Vagina (tissue), 2 donors: Measurements from ENCODE around the gene HES5. TPM values are rescaled to one million over a fixed set of nuclear protein-coding genes. Genes with fewer than 3 reads are reported as not detected.

Source experiments
- DNase-seq, 2 donors: peaks; one replicate each; pipeline ENCODE4 v3.0.0-alpha.2; 2017; ENCODE audit errors: extremely low spot score in 2 of 2
- H3K27ac ChIP-seq: fragments of 200-600 bp; sonication (generic); one replicate; pipeline ENCODE4 v1.5.1; 2019
- H3K27me3 ChIP-seq: fragments of 200-600 bp; sonication (generic); one replicate; pipeline ENCODE4 v1.5.1; 2019
- H3K36me3 ChIP-seq, 2 donors: fragments of 200-600 bp; sonication (generic); one replicate each; pipeline ENCODE4 v1.5.1; 2017 to 2019
- H3K4me1 ChIP-seq: fragments of 200-600 bp; sonication (generic); one replicate; pipeline ENCODE4 v1.5.1; 2019
- H3K4me3 ChIP-seq, 2 donors: fragments of 200-600 bp; sonication (generic); 1 replicate in 1 of 2; 2 replicates in 1 of 2; pipeline ENCODE4 v1.5.1; 2016 to 2019
- H3K9me3 ChIP-seq: fragments of 200-600 bp; sonication (generic); one replicate; pipeline ENCODE4 v1.5.1; 2019
- CTCF ChIP-seq, 3 experiments: fragments of 450-650 bp in 2 of 3; fragments of 200-600 bp in 1 of 3; sonication (generic) in 1 of 3; IDR thresholded peaks; one replicate each; pipeline ENCODE4 v1.5.1; 2017 to 2019; ENCODE audit warnings: antibody characterized with exemption in 3 of 3, mild to moderate bottlenecking in 2 of 3, moderate library complexity in 2 of 3
- POLR2A ChIP-seq, 2 donors: fragments of 450-650 bp; IDR thresholded peaks; one replicate each; pipeline ENCODE4 v1.6.1; 2017; ENCODE audit warnings: antibody characterized with exemption in 2 of 2, mild to moderate bottlenecking in 2 of 2, moderate library complexity in 2 of 2
- POLR2AphosphoS5 ChIP-seq, 2 donors: sonication (generic); formaldehyde crosslinking; IDR thresholded peaks; one replicate each; pipeline ENCODE4 v1.9.0; 2017; ENCODE audit warnings: antibody characterized with exemption in 2 of 2, mild to moderate bottlenecking in 2 of 2, low read depth in 1 of 2; ENCODE audit not compliant: insufficient read depth in 1 of 2
- intact Hi-C: fragments of 100-400 bp; cut with DNase I; formaldehyde crosslinking; loops from one replicate; pipeline ENCODE4 v1.15.1; 2023
- total RNA-seq: library from RNA; depleted of rRNA; stranded (reverse); fragments of >200 nt; gene quantifications from one replicate; pipeline ENCODE4 v1.2.3, GENCODE V29; 2016

HES5 gene
- total RNA-seq, 1 donor from 2014 or later: not detected

GRCh38 chr1:2504949-2505272 is 25.2 kb downstream of the HES5 start:
- no peaks in the 10 kb centered on the region for H3K27me3 ChIP-seq
- H3K27ac ChIP-seq: no peak overlapping the region
- intact Hi-C loops: no loop called here
- TF ChIP-seq POLR2AphosphoS5 (IDR thresholded peaks at IDR 0.05; ENCODE audit: insufficient read depth in 1 of 2, low read depth in 1 of 2): no peak
- TF ChIP-seq POLR2A (IDR thresholded peaks at IDR 0.05): no peak
- DNase-seq: no peak
- no peaks in the 10 kb centered on the region for H3K9me3 ChIP-seq
- no peak overlapping the region for H3K4me3 ChIP-seq
- H3K36me3 ChIP-seq: peaks cover 0 to 14% of the 10 kb centered on the region in 2 donors
- H3K4me1 ChIP-seq: peaks cover 25% of the 10 kb centered on the region

- TF ChIP-seq CTCF (IDR thresholded peaks at IDR 0.05) (no peak), POLR2AphosphoS5 (IDR thresholded peaks at IDR 0.05; ENCODE audit: insufficient read depth in 1 of 2, low read depth in 1 of 2) (no peak), POLR2A (IDR thresholded peaks at IDR 0.05) (no peak)
- H3K4me1 ChIP-seq: peaks cover 28% of the 10 kb centered on the region
- H3K27ac ChIP-seq: no peak overlapping the region
- H3K4me3 ChIP-seq: no peak overlapping the region
- H3K9me3 ChIP-seq: no peaks in the 10 kb centered on the region
- peaks cover 0 to 9% of the 10 kb centered on the region in 2 donors for H3K36me3 ChIP-seq
- intact Hi-C loops: no loop called here
- no peak for DNase-seq
- H3K27me3 ChIP-seq: no peaks in the 10 kb centered on the region
Measured at GRCh38 chr1:2504225-2504948, 25.7 kb downstream of the HES5 start.

- H3K27me3 ChIP-seq: no peaks in the 10 kb centered on the region
- intact Hi-C loops: no loop called here
- TF ChIP-seq CTCF (IDR thresholded peaks at IDR 0.05): no peak
- TF ChIP-seq POLR2A (IDR thresholded peaks at IDR 0.05): no peak
- no peak for TF ChIP-seq POLR2AphosphoS5 (IDR thresholded peaks at IDR 0.05; ENCODE audit: insufficient read depth in 1 of 2, low read depth in 1 of 2)
Measured at GRCh38 chr1:2503554-2504224, 26.4 kb downstream of the HES5 start.

GRCh38 chr1:2502661-2503553 is 27.2 kb downstream of the HES5 start:
- Histone ChIP-seq H3K27ac (no peak overlapping the region), H3K36me3 (peaks cover 0 to under 1% of the 10 kb centered on the region in 2 donors), H3K4me3 (no peak overlapping the region), H3K4me1 (peaks cover 28% of the 10 kb centered on the region), H3K27me3 (no peaks in the 10 kb centered on the region), H3K9me3 (no peaks in the 10 kb centered on the region)
- no peak for DNase-seq
- intact Hi-C loops: no loop called here
- TF ChIP-seq POLR2AphosphoS5 (IDR thresholded peaks at IDR 0.05; ENCODE audit: insufficient read depth in 1 of 2, low read depth in 1 of 2): peak in 1 of 2 donors; percentile 10
- TF ChIP-seq POLR2A (IDR thresholded peaks at IDR 0.05): no peak
- TF ChIP-seq CTCF (IDR thresholded peaks at IDR 0.05): no peak

More at GRCh38 chr1:2503554-2504224, 26.4 kb downstream of the HES5 start:
- peaks cover 0 to 7% of the 10 kb centered on the region in 2 donors for H3K36me3 ChIP-seq
- DNase-seq: no peak
- H3K4me1 ChIP-seq: peaks cover 28% of the 10 kb centered on the region
- H3K4me3 ChIP-seq: no peak overlapping the region
- no peak overlapping the region for H3K27ac ChIP-seq
- no peaks in the 10 kb centered on the region for H3K9me3 ChIP-seq

- H3K27me3 ChIP-seq: no peaks in the 10 kb centered on the region
- no peak for TF ChIP-seq POLR2AphosphoS5 (IDR thresholded peaks at IDR 0.05; ENCODE audit: insufficient read depth in 1 of 2, low read depth in 1 of 2)
Measured at GRCh38 chr1:2502210-2502609, 27.9 kb downstream of the HES5 start.

More at GRCh38 chr1:2502210-2502609, 27.9 kb downstream of the HES5 start:
- no peaks in the 10 kb centered on the region for H3K36me3 ChIP-seq
- H3K4me1 ChIP-seq: peaks cover 28% of the 10 kb centered on the region
- no peaks in the 10 kb centered on the region for H3K9me3 ChIP-seq
- no peak for DNase-seq
- intact Hi-C loops: no loop called here
- no peak overlapping the region for H3K4me3 ChIP-seq
- H3K27ac ChIP-seq: no peak overlapping the region
